ENCODE measurements around the gene CFAP141.
"Not testable (repeated sequence)": the region's sequence is repeated elsewhere in the genome, so short reads cannot be mapped to it uniquely, and the experiment has no call there.

Gene CFAP141

GRCh38 chr1:154220970-154221277 is 14.8 kb upstream of the CFAP141 start:
- peak overlapping the region; percentile 96 for H3K4me3 Mint-ChIP-seq
- H3K27me3 Mint-ChIP-seq = no peaks in the 10 kb centered on the region
- peaks cover 74% of the 10 kb centered on the region for H3K36me3 Mint-ChIP-seq (ENCODE audit: low read depth)
- H3K27ac Mint-ChIP-seq = peak overlapping the region; percentile 99
- no peaks in the 10 kb centered on the region for H3K9me3 Mint-ChIP-seq
- peaks cover 84% of the 10 kb centered on the region for H3K4me1 Mint-ChIP-seq (ENCODE audit: low read depth)

GRCh38 chr1:154220071-154220969 is 14.2 kb upstream of the CFAP141 start, which contains the start of gene UBAP2L:
UBAP2L (plus strand) TSS chr1:154220955; CDS start chr1:154225124, 4,169 bp downstream.
- Mint-ChIP-seq H3K9me3 (no peaks in the 10 kb centered on the region), H3K4me3 (peak within 1 kb of the TSS; percentile 96), H3K27ac (peak within 1 kb of the TSS; percentile 99), H3K4me1 (ENCODE audit: low read depth) (peaks cover 82% of the 10 kb centered on the region), H3K36me3 (ENCODE audit: low read depth) (peaks cover 71% of the 10 kb centered on the region), H3K27me3 (no peaks in the 10 kb centered on the region)

- Mint-ChIP-seq H3K9me3 (no peaks in the 10 kb centered on the region), H3K4me1 (ENCODE audit: low read depth) (peaks cover 77% of the 10 kb centered on the region), H3K4me3 (peak overlapping the region; percentile 96), H3K27ac (peak overlapping the region; percentile 99), H3K36me3 (ENCODE audit: low read depth) (peaks cover 65% of the 10 kb centered on the region), H3K27me3 (no peaks in the 10 kb centered on the region)
These were observed 13.4 kb upstream of the CFAP141 start for GRCh38 chr1:154219541-154219940.

GRCh38 chr1:154218545-154218944 is 12.4 kb upstream of the CFAP141 start:
- Mint-ChIP-seq H3K4me1 (ENCODE audit: low read depth) (peaks cover 77% of the 10 kb centered on the region), H3K4me3 (peak overlapping the region; percentile 96), H3K27me3 (no peaks in the 10 kb centered on the region), H3K27ac (peak overlapping the region; percentile 99), H3K36me3 (ENCODE audit: low read depth) (peaks cover 66% of the 10 kb centered on the region), H3K9me3 (no peaks in the 10 kb centered on the region)

GRCh38 chr1:154213274-154213673 is 7.1 kb upstream of the CFAP141 start:
- H3K36me3 Mint-ChIP-seq (ENCODE audit: low read depth) = peaks cover 68% of the 10 kb centered on the region

GRCh38 chr1:154212083-154212482 is 6.0 kb upstream of the CFAP141 start:
- no peak overlapping the region for H3K4me3 Mint-ChIP-seq
- no peaks in the 10 kb centered on the region for H3K9me3 Mint-ChIP-seq
- H3K27ac Mint-ChIP-seq = peak overlapping the region; percentile 92
- no peaks in the 10 kb centered on the region for H3K27me3 Mint-ChIP-seq
- peaks cover 64% of the 10 kb centered on the region for H3K36me3 Mint-ChIP-seq (ENCODE audit: low read depth)
- peaks cover 59% of the 10 kb centered on the region for H3K4me1 Mint-ChIP-seq (ENCODE audit: low read depth)

More at GRCh38 chr1:154213274-154213673, 7.1 kb upstream of the CFAP141 start:
- H3K4me3 Mint-ChIP-seq = no peak overlapping the region
- H3K4me1 Mint-ChIP-seq (ENCODE audit: low read depth) = peaks cover 62% of the 10 kb centered on the region
- H3K27ac Mint-ChIP-seq = peak overlapping the region; percentile 92
- H3K27me3 Mint-ChIP-seq = no peaks in the 10 kb centered on the region
- no peaks in the 10 kb centered on the region for H3K9me3 Mint-ChIP-seq

DNA sequence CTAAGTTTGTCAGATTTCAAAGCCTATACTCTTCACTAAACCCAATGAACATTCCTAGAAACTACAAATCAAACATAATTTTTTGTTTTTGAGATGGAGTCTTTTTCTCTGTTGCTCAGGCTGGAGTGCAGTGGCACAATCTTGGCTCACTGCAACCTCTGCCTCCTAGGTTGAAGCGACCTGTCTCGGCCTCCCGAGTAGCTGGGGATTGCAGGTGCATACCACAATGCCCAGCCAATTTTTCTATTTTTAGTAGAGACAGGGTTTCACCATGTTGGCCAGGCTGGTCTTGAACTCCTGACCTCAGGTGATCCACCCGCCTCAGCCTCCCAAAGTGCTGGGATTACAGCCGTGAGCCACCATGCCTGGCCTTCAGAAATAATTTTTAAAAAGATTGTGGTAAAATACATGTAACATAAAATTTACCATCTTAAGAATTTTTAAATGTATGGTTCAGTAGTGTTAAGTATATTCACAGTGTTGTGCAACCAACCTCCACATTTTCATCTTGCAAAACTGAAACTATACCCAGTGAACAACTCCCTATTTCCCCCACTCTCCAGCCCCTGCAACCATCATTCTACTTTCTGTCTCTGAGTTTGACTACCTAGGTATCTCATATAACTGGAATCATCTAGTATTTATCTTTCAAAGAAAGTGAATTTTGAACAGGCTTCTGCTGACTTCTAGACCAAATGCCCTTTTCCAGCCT is 2.7 kb upstream of the CFAP141 start:
- peaks cover 57% of the 10 kb centered on the region for H3K4me1 Mint-ChIP-seq (ENCODE audit: low read depth)
- H3K36me3 Mint-ChIP-seq (ENCODE audit: low read depth) = peaks cover 65% of the 10 kb centered on the region
- H3K27me3 Mint-ChIP-seq = no peaks in the 10 kb centered on the region
- H3K27ac Mint-ChIP-seq = peak overlapping the region; percentile 89
- no peak overlapping the region for H3K4me3 Mint-ChIP-seq
- no peaks in the 10 kb centered on the region for H3K9me3 Mint-ChIP-seq

- Mint-ChIP-seq H3K36me3 (ENCODE audit: low read depth) (peaks cover 50% of the 10 kb centered on the region), H3K9me3 (no peaks in the 10 kb centered on the region), H3K4me3 (no peak overlapping the region), H3K4me1 (ENCODE audit: low read depth) (peaks cover 48% of the 10 kb centered on the region), H3K27me3 (no peaks in the 10 kb centered on the region), H3K27ac (peak overlapping the region; percentile 89)
These were observed 1.1 kb upstream of the CFAP141 start for GRCh38 chr1:154207262-154207661.

GRCh38 chr1:154205778-154206177 is 355 bp downstream of the CFAP141 start:
- H3K4me3 Mint-ChIP-seq = peak overlapping the region; percentile 1
- not testable (repeated sequence) for H3K9me3 Mint-ChIP-seq, H3K27me3 Mint-ChIP-seq
- H3K4me1 Mint-ChIP-seq (ENCODE audit: low read depth) = peaks cover 48% of the 10 kb centered on the region
- H3K36me3 Mint-ChIP-seq (ENCODE audit: low read depth) = peaks cover 40% of the 10 kb centered on the region
- H3K27ac Mint-ChIP-seq = peak overlapping the region; percentile 88

- Mint-ChIP-seq H3K9me3 (no peaks in the 10 kb centered on the region), H3K27ac (no peak overlapping the region), H3K27me3 (no peaks in the 10 kb centered on the region), H3K36me3 (ENCODE audit: low read depth) (no peaks in the 10 kb centered on the region), H3K4me1 (ENCODE audit: low read depth) (no peaks in the 10 kb centered on the region), H3K4me3 (no peak overlapping the region)
These were observed 6.6 kb downstream of the CFAP141 start for GRCh38 chr1:154199563-154199879.

DNA sequence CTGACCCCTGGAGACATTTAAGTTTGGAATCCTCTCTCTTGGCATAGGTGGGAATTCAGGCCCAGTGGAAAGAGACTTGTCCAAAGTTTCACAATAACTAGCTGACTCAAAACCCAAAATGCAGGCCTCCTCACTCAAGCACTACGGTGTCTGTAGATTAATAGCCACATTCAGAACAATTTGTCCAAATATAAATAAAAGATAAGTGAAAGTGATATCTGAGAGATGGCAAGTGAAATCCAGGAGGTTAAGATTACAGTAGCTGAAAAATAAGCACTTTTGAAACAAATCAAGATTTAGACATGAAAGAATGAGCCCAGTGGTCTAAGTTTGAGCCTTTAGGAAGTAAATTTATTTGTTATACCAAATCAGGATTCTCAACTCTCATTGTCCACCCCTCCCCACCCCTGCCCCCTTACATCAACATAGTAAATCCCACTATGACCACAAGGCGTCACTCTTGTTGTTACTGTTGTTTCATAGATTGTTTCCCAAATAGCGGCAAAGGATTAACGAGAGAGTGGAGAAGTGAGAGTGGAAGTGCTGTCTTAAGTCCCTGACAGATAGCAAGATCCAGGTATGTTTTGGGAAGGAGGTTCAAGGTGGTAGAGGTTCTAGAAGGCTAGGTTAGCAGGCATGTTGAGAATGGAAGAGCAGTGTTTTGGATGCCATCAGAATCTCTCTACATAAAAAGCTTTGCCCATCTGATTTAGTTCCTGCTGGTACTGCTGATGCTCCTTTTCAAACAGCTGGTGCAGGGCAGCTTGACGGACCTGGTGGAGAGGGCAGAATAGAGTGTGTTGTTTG is 7.2 kb downstream of the CFAP141 start:
- no peaks in the 10 kb centered on the region for H3K9me3 Mint-ChIP-seq
- no peak overlapping the region for H3K4me3 Mint-ChIP-seq
- peaks cover 4% of the 10 kb centered on the region for H3K27me3 Mint-ChIP-seq
- no peaks in the 10 kb centered on the region for H3K36me3 Mint-ChIP-seq (ENCODE audit: low read depth)
- H3K4me1 Mint-ChIP-seq (ENCODE audit: low read depth) = no peaks in the 10 kb centered on the region
- no peak overlapping the region for H3K27ac Mint-ChIP-seq

DNA sequence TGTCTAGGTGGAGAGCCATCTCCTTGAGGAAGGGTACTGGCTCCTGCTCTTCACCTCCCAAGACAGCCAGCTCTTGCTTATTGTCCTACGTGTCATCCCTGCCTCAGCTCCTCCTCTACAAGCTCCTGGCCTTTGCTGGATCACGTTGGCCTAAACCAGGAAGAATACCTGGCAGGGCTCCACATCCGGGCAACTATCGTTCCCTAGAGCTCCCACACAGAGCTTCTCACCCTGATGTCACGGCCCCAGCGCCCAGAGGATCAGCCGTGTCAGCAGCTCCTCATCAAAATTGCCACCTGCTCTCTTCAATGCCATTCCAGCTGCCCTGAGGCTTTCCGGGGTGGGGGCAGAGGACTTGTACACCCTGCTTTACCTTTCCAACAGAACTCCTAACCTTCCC is 12.3 kb downstream of the CFAP141 start:
- Mint-ChIP-seq H3K27me3 (peaks cover 22% of the 10 kb centered on the region), H3K4me3 (no peak overlapping the region), H3K36me3 (ENCODE audit: low read depth) (no peaks in the 10 kb centered on the region), H3K9me3 (no peaks in the 10 kb centered on the region), H3K4me1 (ENCODE audit: low read depth) (peaks cover 5% of the 10 kb centered on the region), H3K27ac (no peak overlapping the region)

DNA sequence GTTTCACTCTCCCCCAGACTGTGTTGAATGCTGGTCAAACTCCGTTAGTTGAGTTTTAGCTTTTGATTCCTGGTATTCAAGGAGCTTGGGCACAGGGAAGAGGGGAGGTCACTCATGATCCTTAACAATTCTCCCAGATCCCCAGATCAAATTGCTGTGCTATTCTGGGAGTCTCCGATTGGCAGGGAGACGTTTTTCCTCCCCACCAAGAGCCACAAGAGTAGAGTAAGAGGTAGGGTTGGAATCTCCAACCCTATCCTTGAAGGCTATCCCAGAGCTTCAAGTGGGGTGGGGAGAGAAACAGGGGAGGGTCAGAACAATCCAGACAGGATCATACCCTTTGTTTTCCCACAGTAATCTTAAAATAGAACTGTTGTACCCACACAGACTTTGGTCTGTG is 13.7 kb downstream of the CFAP141 start:
- H3K27ac Mint-ChIP-seq = no peak overlapping the region
- peaks cover 5% of the 10 kb centered on the region for H3K4me1 Mint-ChIP-seq (ENCODE audit: low read depth)
- H3K4me3 Mint-ChIP-seq = no peak overlapping the region
- no peaks in the 10 kb centered on the region for H3K36me3 Mint-ChIP-seq (ENCODE audit: low read depth)
- H3K27me3 Mint-ChIP-seq = peaks cover 22% of the 10 kb centered on the region
- H3K9me3 Mint-ChIP-seq = no peaks in the 10 kb centered on the region

- peaks cover 22% of the 10 kb centered on the region for H3K27me3 Mint-ChIP-seq
- no peak within 1 kb of the TSS for H3K27ac Mint-ChIP-seq
- H3K36me3 Mint-ChIP-seq (ENCODE audit: low read depth) = no peaks in the 10 kb centered on the region
These were observed 14.1 kb downstream of the CFAP141 start, which contains the start of gene TPM3 for GRCh38 chr1:154191990-154192461. TPM3 (minus strand) TSS chr1:154192100; CDS start chr1:154192018, 82 bp downstream.

More at GRCh38 chr1:154191990-154192461, 14.1 kb downstream of the CFAP141 start, which contains the start of gene TPM3:
- Mint-ChIP-seq H3K9me3 (no peaks in the 10 kb centered on the region), H3K4me1 (ENCODE audit: low read depth) (peaks cover 5% of the 10 kb centered on the region), H3K4me3 (no peak within 1 kb of the TSS)

Measured in stimulated activated naive CD8-positive, alpha-beta T cell treated with anti-CD3 and anti-CD28 coated beads, Interleukin-15, Interleukin-2, amounts not matched to agents 100 ng/mL and 50 ng/mL, for 24 hours (primary cell).